Neuronal stem cell (in vitro differentiated cells): ENCODE measurements around the gene CCDC97.

ENCODE experiments used
- DNase-seq: peaks from one replicate; pipeline ENCODE4 v3.0.0-alpha.2; 2013; ENCODE audit warnings: low spot score
- H2AFZ ChIP-seq: one replicate; pipeline ENCODE4 v1.6.1; 2013; ENCODE audit warnings: mild to moderate bottlenecking, low read length, inconsistent platforms
- H2AK5ac ChIP-seq: 2 replicates; pipeline ENCODE4 v1.6.1; 2013; ENCODE audit warnings: low read depth, mild to moderate bottlenecking, inconsistent platforms, low read length, moderate library complexity, mixed read lengths
- H2BK120ac ChIP-seq: 2 replicates; pipeline ENCODE4 v1.6.1; 2013; ENCODE audit warnings: low read depth, mild to moderate bottlenecking, inconsistent platforms, low read length, moderate library complexity, mixed read lengths
- H2BK12ac ChIP-seq: one replicate; pipeline ENCODE4 v1.6.1; 2013; ENCODE audit warnings: low read length, inconsistent platforms
- H2BK15ac ChIP-seq: 2 replicates; pipeline ENCODE4 v1.6.1; 2013; ENCODE audit warnings: mild to moderate bottlenecking, low read length, inconsistent platforms, mixed read lengths
- H2BK5ac ChIP-seq: one replicate; pipeline ENCODE4 v1.6.1; 2013; ENCODE audit warnings: inconsistent platforms, mild to moderate bottlenecking, low read length, moderate library complexity
- H3K14ac ChIP-seq: one replicate; pipeline ENCODE4 v1.6.1; 2013; ENCODE audit warnings: low read length, inconsistent platforms
- H3K18ac ChIP-seq: 2 replicates; pipeline ENCODE4 v1.6.1; 2013; ENCODE audit warnings: low read length, inconsistent platforms
- H3K23ac ChIP-seq: 2 replicates; pipeline ENCODE4 v1.6.1; 2013; ENCODE audit warnings: low read depth, mild to moderate bottlenecking, mixed read lengths, low read length, inconsistent platforms; ENCODE audit not compliant: poor library complexity
- H3K27ac ChIP-seq: replicated peaks from 3 replicates; pipeline ENCODE4 v1.5.1; 2013; ENCODE audit warnings: low read length, inconsistent platforms
- H3K27me3 ChIP-seq, 3 experiments: 2 replicates each; pipeline ENCODE4 v1.6.1; 2013; ENCODE audit warnings: low read length in 3 of 3, mild to moderate bottlenecking in 2 of 3, inconsistent platforms in 1 of 3, low read depth in 1 of 3, mixed read lengths in 1 of 3, moderate library complexity in 1 of 3; ENCODE audit not compliant: control insufficient read depth in 3 of 3, insufficient read depth in 3 of 3
- H3K36me3 ChIP-seq, 2 donors: replicated peaks in 1 of 2; 2 replicates each; pipeline ENCODE4 v1.6.1; 2013; ENCODE audit warnings: low read length in 2 of 2; ENCODE audit not compliant: control insufficient read depth in 2 of 2, insufficient read depth in 2 of 2
- H3K4ac ChIP-seq: 2 replicates; pipeline ENCODE4 v1.6.1; 2013; ENCODE audit warnings: inconsistent platforms, mild to moderate bottlenecking, low read length, moderate library complexity
- H3K4me1 ChIP-seq, 2 donors: 1 replicate in 1 of 2; 2 replicates in 1 of 2; pipeline ENCODE4 v1.6.1; 2013; ENCODE audit warnings: low read length in 2 of 2, low read depth in 1 of 2; ENCODE audit not compliant: control insufficient read depth in 2 of 2, insufficient read depth in 1 of 2
- H3K4me2 ChIP-seq: one replicate; pipeline ENCODE4 v1.6.1; 2013; ENCODE audit warnings: mild to moderate bottlenecking, low read length, inconsistent platforms; ENCODE audit not compliant: insufficient read depth, poor library complexity, severe bottlenecking
- H3K4me3 ChIP-seq, 2 donors: 2 replicates each; pipeline ENCODE4 v1.5.1; 2013; ENCODE audit warnings: low read length in 2 of 2, mild to moderate bottlenecking in 2 of 2, inconsistent platforms in 1 of 2, moderate library complexity in 1 of 2
- H3K79me1 ChIP-seq: one replicate; pipeline ENCODE4 v1.6.1; 2013; ENCODE audit warnings: low read depth, mild to moderate bottlenecking, inconsistent platforms, low read length, moderate library complexity
- H3K9ac ChIP-seq: one replicate; pipeline ENCODE4 v1.6.1; 2013; ENCODE audit warnings: mild to moderate bottlenecking, low read depth, low read length, inconsistent platforms; ENCODE audit not compliant: poor library complexity
- H3K9me3 ChIP-seq, 2 donors: replicated peaks in 1 of 2; 2 replicates each; pipeline versions ENCODE3 to v1.6.1; 2013; ENCODE audit warnings: low read length in 2 of 2, mild to moderate bottlenecking in 2 of 2, inconsistent platforms in 1 of 2, low read depth in 1 of 2, mixed read lengths in 1 of 2, moderate library complexity in 1 of 2; ENCODE audit not compliant: control insufficient read depth in 2 of 2, insufficient read depth in 1 of 2
- H4K8ac ChIP-seq: one replicate; pipeline ENCODE4 v1.6.1; 2013; ENCODE audit warnings: low read depth, mild to moderate bottlenecking, inconsistent platforms, low read length, moderate library complexity
- H4K91ac ChIP-seq: one replicate; pipeline ENCODE4 v1.6.1; 2013; ENCODE audit warnings: low read length, low read depth, mild to moderate bottlenecking, inconsistent platforms; ENCODE audit not compliant: poor library complexity
- WGBS, 2 donors: extraction: QIAGEN DNeasy Blood & Tissue Kit; methylation state at CpG; one replicate each; pipeline ENCODE4 v1.1.7; 2013; ENCODE audit warnings: missing lambda C conversion rate in 2 of 2, mixed read lengths in 1 of 2; ENCODE audit not compliant: insufficient read length in 2 of 2, insufficient replicate concordance in 1 of 2; ENCODE audit errors: extremely low coverage in 2 of 2; 5-methylcytosine and 5-hydroxymethylcytosine counted together

Gene CCDC97

GRCh38 chr19:41350735-41351338 is 40.9 kb downstream of the CCDC97 start:
- H3K27ac ChIP-seq, result no peak overlapping the region
- H2AK5ac ChIP-seq, result no peak overlapping the region
- H3K4me1 ChIP-seq, result peaks cover 14 to 23% of the 10 kb centered on the region in 2 donors
- H3K4me2 ChIP-seq, result peak overlapping the region; percentile 92
- H3K79me1 ChIP-seq, result no peaks in the 10 kb centered on the region
- H2BK15ac ChIP-seq, result no peak overlapping the region
- no peak overlapping the region for H4K8ac ChIP-seq
- peaks cover 0 to 6% of the 10 kb centered on the region in 2 donors for H3K36me3 ChIP-seq
- H2AFZ ChIP-seq, result peak overlapping the region; percentile 99
- H3K4me3 ChIP-seq, result peak overlapping the region; percentile 53 to 73
- H3K27me3 ChIP-seq, result peaks cover 0 to 46% (median 25%) of the 10 kb centered on the region in 3 experiments
- H3K4ac ChIP-seq, result no peak overlapping the region
- H2BK12ac ChIP-seq, result no peak overlapping the region
- no peak overlapping the region for H2BK120ac ChIP-seq
- H3K23ac ChIP-seq, result peak overlapping the region; percentile 48
- no peak for DNase-seq
- H3K9me3 ChIP-seq, result peaks cover 0 to 1% of the 10 kb centered on the region in 2 donors
- WGBS, 2 donors, result no CpG with 5 or more reads among the region's 22 CpGs
- peak overlapping the region; percentile 44 for H3K9ac ChIP-seq
- peak overlapping the region; percentile 15 for H3K18ac ChIP-seq
- no peak overlapping the region for H2BK5ac ChIP-seq
- no peak overlapping the region for H3K14ac ChIP-seq
- no peak overlapping the region for H4K91ac ChIP-seq

- peak overlapping the region; percentile 75 for H2AK5ac ChIP-seq
- DNase-seq, result no peak
- H3K79me1 ChIP-seq, result no peaks in the 10 kb centered on the region
- peak overlapping the region; percentile 92 for H3K4me2 ChIP-seq
- peaks cover 0 to 6% of the 10 kb centered on the region in 2 donors for H3K36me3 ChIP-seq
- WGBS, 2 donors, result no CpG with 5 or more reads among the region's 58 CpGs
- no peak overlapping the region for H3K14ac ChIP-seq
- H3K4me3 ChIP-seq, result peak overlapping the region; percentile 73 to 81
- no peak overlapping the region for H4K8ac ChIP-seq
- peak overlapping the region; percentile 71 for H2BK15ac ChIP-seq
- H2BK5ac ChIP-seq, result peak overlapping the region; percentile 87
- no peak overlapping the region for H3K27ac ChIP-seq
- peak overlapping the region; percentile 59 for H3K18ac ChIP-seq
- H3K9me3 ChIP-seq, result peaks cover 0 to 1% of the 10 kb centered on the region in 2 donors
- peak overlapping the region; percentile 44 for H3K9ac ChIP-seq
- no peak overlapping the region for H2BK12ac ChIP-seq
- H2BK120ac ChIP-seq, result no peak overlapping the region
- no peak overlapping the region for H4K91ac ChIP-seq
- peak overlapping the region; percentile 99 for H2AFZ ChIP-seq
- H3K23ac ChIP-seq, result peak overlapping the region; percentile 44
- H3K4me1 ChIP-seq, result peaks cover 14 to 23% of the 10 kb centered on the region in 2 donors
- H3K4ac ChIP-seq, result no peak overlapping the region
- peaks cover 0 to 46% (median 25%) of the 10 kb centered on the region in 3 experiments for H3K27me3 ChIP-seq
These were observed 41.6 kb downstream of the CCDC97 start for GRCh38 chr19:41351339-41352245.

GRCh38 chr19:41352279-41352608 is 42.3 kb downstream of the CCDC97 start:
- Histone ChIP-seq H3K18ac (no peak overlapping the region), H2BK5ac (no peak overlapping the region), H2AK5ac (no peak overlapping the region), H3K23ac (peak overlapping the region; percentile 95), H3K4me1 (peaks cover 14 to 23% of the 10 kb centered on the region in 2 donors), H3K4me2 (peak overlapping the region; percentile 92), H4K8ac (no peak overlapping the region), H2BK15ac (peak overlapping the region; percentile 71), H3K4me3 (peak overlapping the region; percentile 73 to 81), H3K9ac (no peak overlapping the region), H4K91ac (no peak overlapping the region), H3K9me3 (peaks cover 0 to 1% of the 10 kb centered on the region in 2 donors), H3K79me1 (no peaks in the 10 kb centered on the region), H3K14ac (peak overlapping the region; percentile 17), H3K36me3 (peaks cover 0 to 2% of the 10 kb centered on the region in 2 donors), H2BK120ac (no peak overlapping the region), H3K27ac (no peak overlapping the region), H3K4ac (no peak overlapping the region), H2BK12ac (no peak overlapping the region), H2AFZ (peak overlapping the region; percentile 99), H3K27me3 (peaks cover 0 to 46% (median 25%) of the 10 kb centered on the region in 3 experiments)
- DNase-seq, result no peak
- no CpG with 5 or more reads among the region's 12 CpGs for WGBS, 2 donors
